IMR-90 (cell line): Measurements from ENCODE around the gene MX1. TPM values are rescaled to one million over a fixed set of nuclear protein-coding genes. Genes with fewer than 3 reads are reported as not detected.

Experiments
- ATAC-seq: fragments of 200-7000 bp; cut with Tn5 transposase; 2 replicates; pipeline ENCODE4 v1.9.1; 2020; ENCODE audit warnings: low read depth, mild to moderate bottlenecking, moderate library complexity
- BruUV-seq: library from RNA; stranded (reverse); fragments of 400-500 nt; replicated peaks from 2 replicates; lab custom pipeline; 2021; lab: Mats Ljungman, UMichigan
- CTCF ChIA-PET: fragments of 300-600 bp; formaldehyde crosslinking; extraction: SDS; loops from one replicate; lab custom pipeline; 2021; ENCODE audit warnings: antibody characterized with exemption; lab: Yijun Ruan, JAX
- POLR2A ChIA-PET: fragments of 300-600 bp; sonication (Branson Sonifier 250); formaldehyde crosslinking; loops from one replicate; lab custom pipeline; 2022; ENCODE audit warnings: antibody characterized with exemption; ENCODE audit not compliant: unreplicated experiment; lab: Charles Lee
- DNase-seq: peaks from one replicate; pipeline ENCODE4 v3.0.0; 2013
- H2AFZ ChIP-seq: replicated peaks from 2 replicates; pipeline ENCODE3; 2013; ENCODE audit warnings: low read length, mild to moderate bottlenecking; ENCODE audit not compliant: poor library complexity
- H2AK5ac ChIP-seq: 2 replicates; pipeline ENCODE4 v1.6.1; 2013; ENCODE audit warnings: low read depth, low read length, inconsistent platforms
- H2AK9ac ChIP-seq: replicated peaks from 2 replicates; pipeline ENCODE3; 2013; ENCODE audit warnings: mild to moderate bottlenecking, low read depth, low read length, moderate library complexity; ENCODE audit not compliant: poor library complexity
- H2BK120ac ChIP-seq: 2 replicates; pipeline ENCODE4 v1.6.1; 2013; ENCODE audit warnings: low read depth, low read length, inconsistent platforms
- H2BK15ac ChIP-seq: 3 replicates; pipeline ENCODE4 v1.6.1; 2013; ENCODE audit warnings: low read depth, low read length, inconsistent platforms
- H2BK20ac ChIP-seq: 2 replicates; pipeline ENCODE4 v1.6.1; 2013; ENCODE audit warnings: low read depth, mild to moderate bottlenecking, inconsistent platforms, low read length, moderate library complexity
- H2BK5ac ChIP-seq: 2 replicates; pipeline ENCODE4 v1.6.1; 2013; ENCODE audit warnings: mild to moderate bottlenecking, low read depth, low read length, inconsistent platforms; ENCODE audit not compliant: poor library complexity, severe bottlenecking
- H3K14ac ChIP-seq: replicated peaks from 2 replicates; pipeline ENCODE4 v1.6.1; 2013; ENCODE audit warnings: low read depth, low read length, inconsistent platforms
- H3K18ac ChIP-seq: 2 replicates; pipeline ENCODE4 v1.6.1; 2013; ENCODE audit warnings: low read depth, low read length, control low read depth
- H3K23ac ChIP-seq: 2 replicates; pipeline ENCODE4 v1.6.1; 2013; ENCODE audit warnings: low read depth, low read length, inconsistent platforms
- H3K27ac ChIP-seq: 2 replicates; pipeline ENCODE4 v1.5.1; 2013; ENCODE audit warnings: mild to moderate bottlenecking, control low read depth, low read length; ENCODE audit not compliant: insufficient read depth
- H3K27me3 ChIP-seq: 2 replicates; pipeline ENCODE4 v1.6.1; 2013; ENCODE audit warnings: low read length; ENCODE audit not compliant: control insufficient read depth, insufficient read depth
- H3K36me3 ChIP-seq: 2 replicates; pipeline ENCODE4 v1.6.1; 2013; ENCODE audit warnings: low read length, mixed read lengths; ENCODE audit not compliant: control insufficient read depth, insufficient read depth
- H3K4ac ChIP-seq: 2 replicates; pipeline ENCODE4 v1.6.1; 2013; ENCODE audit warnings: low read depth, low read length, inconsistent platforms
- H3K4me1 ChIP-seq: 2 replicates; pipeline ENCODE4 v1.6.1; 2013; ENCODE audit warnings: low read length, mixed read lengths; ENCODE audit not compliant: control insufficient read depth, insufficient read depth
- H3K4me2 ChIP-seq: 2 replicates; pipeline ENCODE4 v1.6.1; 2013; ENCODE audit warnings: low read depth, mild to moderate bottlenecking, control low read depth, low read length, moderate library complexity
- H3K4me3 ChIP-seq: 2 replicates; pipeline ENCODE4 v1.5.1; 2013; ENCODE audit warnings: low read depth, mild to moderate bottlenecking, control low read depth, low read length, moderate library complexity; ENCODE audit not compliant: insufficient read depth
- H3K56ac ChIP-seq: 2 replicates; pipeline ENCODE4 v1.6.1; 2013; ENCODE audit warnings: low read length, inconsistent platforms; ENCODE audit not compliant: insufficient read depth; ENCODE audit errors: extremely low read depth
- H3K79me1 ChIP-seq, 2 experiments: 2 replicates each; pipeline ENCODE4 v1.6.1; 2013; ENCODE audit warnings: low read length in 2 of 2, inconsistent platforms in 1 of 2, low read depth in 1 of 2
- H3K9ac ChIP-seq: 2 replicates; pipeline ENCODE4 v1.6.1; 2013; ENCODE audit warnings: low read depth, low read length, control low read depth
- H3K9me1 ChIP-seq: 2 replicates; pipeline ENCODE4 v1.6.1; 2013; ENCODE audit warnings: low read length, inconsistent platforms; ENCODE audit not compliant: insufficient read depth
- H3K9me3 ChIP-seq: 2 replicates; pipeline ENCODE4 v1.6.1; 2013; ENCODE audit warnings: low read length; ENCODE audit not compliant: control insufficient read depth, insufficient read depth
- H4K20me1 ChIP-seq: 2 replicates; pipeline ENCODE4 v1.6.1; 2013; ENCODE audit warnings: low read length, inconsistent platforms; ENCODE audit not compliant: insufficient read depth
- H4K5ac ChIP-seq: 2 replicates; pipeline ENCODE4 v1.6.1; 2013; ENCODE audit warnings: mild to moderate bottlenecking, low read depth, low read length, control low read depth
- H4K8ac ChIP-seq, 2 experiments: 2 replicates each; pipeline ENCODE4 v1.6.1; 2013; ENCODE audit warnings: low read depth in 2 of 2, low read length in 2 of 2, control low read depth in 1 of 2, inconsistent platforms in 1 of 2
- H4K91ac ChIP-seq: 2 replicates; pipeline ENCODE4 v1.6.1; 2013; ENCODE audit warnings: low read depth, low read length, inconsistent platforms; ENCODE audit not compliant: insufficient read depth
- CEBPB ChIP-seq: IDR thresholded peaks from 2 replicates; pipeline ENCODE4 v1.6.1; 2012; ENCODE audit warnings: low read depth, low read length, improper control_type of control experiment
- FOS ChIP-seq: fragments of 150-350 bp; IDR thresholded peaks from 2 replicates; pipeline ENCODE4 v1.6.1; 2016; ENCODE audit warnings: low read depth, low read length
- MAFK ChIP-seq: IDR thresholded peaks from 2 replicates; pipeline ENCODE4 v1.6.1; 2012; ENCODE audit warnings: low read depth, low read length, improper control_type of control experiment
- MAZ ChIP-seq: IDR thresholded peaks from 2 replicates; pipeline ENCODE4 v1.6.1; 2012; ENCODE audit warnings: low read depth, mild to moderate bottlenecking, low read length, improper control_type of control experiment, moderate library complexity, borderline replicate concordance
- MXI1 ChIP-seq: IDR thresholded peaks from 2 replicates; pipeline ENCODE4 v1.6.1; 2012; ENCODE audit warnings: low read depth, mild to moderate bottlenecking, low read length, moderate library complexity, borderline replicate concordance
- NFE2L2 ChIP-seq: fragments of 150-350 bp; IDR thresholded peaks from 2 replicates; pipeline ENCODE4 v1.6.1; 2016; ENCODE audit warnings: low read depth, mild to moderate bottlenecking, low read length
- POLR2A ChIP-seq: IDR thresholded peaks from 2 replicates; pipeline ENCODE4 v1.6.1; 2012; ENCODE audit warnings: mild to moderate bottlenecking, low read depth, low read length
- RAD21 ChIP-seq: IDR thresholded peaks from 2 replicates; pipeline ENCODE4 v1.6.1; 2012; ENCODE audit warnings: low read length, improper control_type of control experiment
- WGBS, 2 experiments: methylation state at CpG; one replicate each; pipeline versions ENCODE4 v1.1.5 to v1.1.7; 2013; ENCODE audit warnings: missing lambda C conversion rate in 2 of 2; ENCODE audit not compliant: insufficient read length in 1 of 2; ENCODE audit errors: extremely low coverage in 2 of 2; 5-methylcytosine and 5-hydroxymethylcytosine counted together
- dilution Hi-C: fragments of 300-500 bp; cut with HindIII; formaldehyde crosslinking; loops from one replicate; pipeline ENCODE4 v1.14.3; 2018; ENCODE audit warnings: low sequenced_read_pairs; ENCODE audit not compliant: unreplicated experiment
- in situ Hi-C: fragments of 300-500 bp; cut with MboI; formaldehyde crosslinking; loops from 3 replicates; pipeline ENCODE4 v1.14.3; 2019; ENCODE audit warnings: low sequenced_read_pairs, inconsistent platforms, mixed read lengths
- intact Hi-C: fragments of 100-400 bp; cut with micrococcal nuclease; formaldehyde crosslinking; loops from 2 replicates; pipeline ENCODE4 v1.10.0; 2022
- polyA plus RNA-seq, 3 experiments: library from polyadenylated mRNA; depleted of rRNA; stranded (reverse); fragments of >200 nt; gene quantifications; 2 replicates each; pipeline ENCODE4 v1.2.3, GENCODE V29; 2012; ENCODE audit warnings: low replicate concordance in 1 of 3
- total RNA-seq: library from RNA; depleted of rRNA; stranded (reverse); fragments of >200 nt; gene quantifications from 2 replicates; pipeline ENCODE4 v1.2.3, GENCODE V29; 2012
- TF ChIP-seq, protein P1 (sequence below): fragments of 150-350 bp; IDR thresholded peaks from 2 replicates; pipeline ENCODE4 v1.6.1; 2016; ENCODE audit warnings: low read depth, mild to moderate bottlenecking, low read length, moderate library complexity, borderline replicate concordance
- TF ChIP-seq, protein P2 (sequence below): conservative IDR thresholded peaks from 2 replicates; pipeline ENCODE4 v1.5.1; 2012; ENCODE audit warnings: mild to moderate bottlenecking, low read depth, low read length, improper control_type of control experiment
- TF ChIP-seq, protein P3 (sequence below): fragments of 150-350 bp; IDR thresholded peaks from 2 replicates; pipeline ENCODE4 v1.6.1; 2017; ENCODE audit warnings: mild to moderate bottlenecking, antibody characterized with exemption, low read length, low read depth

MX1 gene
- total and polyA plus RNA-seq, 2 of the 4 experiments (the other 2 are of a cell fraction), result 1.0 to 2.5 TPM

DNA sequence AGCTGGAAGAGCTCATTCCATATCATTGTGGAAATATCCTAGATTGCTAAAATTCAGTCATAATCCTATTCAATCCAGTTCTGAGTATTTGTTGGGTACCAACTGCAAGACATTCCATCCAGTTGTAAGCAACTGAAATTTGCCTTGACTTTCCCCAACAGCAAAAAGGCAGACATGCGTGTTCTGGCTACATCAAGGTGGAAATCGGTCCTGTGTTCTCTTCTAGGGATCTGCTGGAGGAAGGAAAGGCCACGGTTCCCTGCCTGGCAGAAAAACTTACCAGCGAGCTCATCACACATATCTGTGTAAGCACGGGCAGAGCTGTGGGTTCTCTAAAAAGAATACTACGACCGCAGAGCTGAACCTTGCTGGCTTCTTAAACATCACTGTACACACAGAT, 17.5 kb downstream of the MX1 start:
- Histone ChIP-seq H3K9ac (no peak overlapping the region), H3K14ac (no peak overlapping the region), H3K4me2 (no peak overlapping the region), H3K4me1 (no peaks in the 10 kb centered on the region), H2AFZ (no peak overlapping the region), H4K20me1 (no peaks in the 10 kb centered on the region; the same call in 1 of the 2 replicates), H4K91ac (no peak overlapping the region), H2AK5ac (no peak overlapping the region), H2BK15ac (no peak overlapping the region), H3K56ac (no peak overlapping the region), H3K9me1 (no peaks in the 10 kb centered on the region), H2BK120ac (no peak overlapping the region), H3K27ac (no peak overlapping the region), H4K8ac (no peak overlapping the region), H3K9me3 (no peaks in the 10 kb centered on the region), H2BK20ac (no peak overlapping the region), H3K27me3 (no peaks in the 10 kb centered on the region), H2BK5ac (no peak overlapping the region), H3K79me1 (no peaks in the 10 kb centered on the region), H3K18ac (no peak overlapping the region), H3K4me3 (no peak overlapping the region), H3K23ac (no peak overlapping the region), H4K5ac (no peak overlapping the region), H2AK9ac (no peak overlapping the region), H3K36me3 (no peaks in the 10 kb centered on the region), H3K4ac (no peak overlapping the region)
- ChIA-PET POLR2A (no interaction called here), CTCF (no interaction called here)
- no TSS peak for BruUV-seq
- dilution Hi-C loops, result no loop called here
- TF ChIP-seq, protein P1, sequence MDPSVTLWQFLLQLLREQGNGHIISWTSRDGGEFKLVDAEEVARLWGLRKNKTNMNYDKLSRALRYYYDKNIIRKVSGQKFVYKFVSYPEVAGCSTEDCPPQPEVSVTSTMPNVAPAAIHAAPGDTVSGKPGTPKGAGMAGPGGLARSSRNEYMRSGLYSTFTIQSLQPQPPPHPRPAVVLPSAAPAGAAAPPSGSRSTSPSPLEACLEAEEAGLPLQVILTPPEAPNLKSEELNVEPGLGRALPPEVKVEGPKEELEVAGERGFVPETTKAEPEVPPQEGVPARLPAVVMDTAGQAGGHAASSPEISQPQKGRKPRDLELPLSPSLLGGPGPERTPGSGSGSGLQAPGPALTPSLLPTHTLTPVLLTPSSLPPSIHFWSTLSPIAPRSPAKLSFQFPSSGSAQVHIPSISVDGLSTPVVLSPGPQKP, result no peak
- TF ChIP-seq MAFK (no peak), CEBPB (no peak), POLR2A (no peak), NFE2L2 (no peak), MXI1 (no peak), FOS (no peak), RAD21 (no peak), MAZ (no peak)
- TF ChIP-seq, protein P2, sequence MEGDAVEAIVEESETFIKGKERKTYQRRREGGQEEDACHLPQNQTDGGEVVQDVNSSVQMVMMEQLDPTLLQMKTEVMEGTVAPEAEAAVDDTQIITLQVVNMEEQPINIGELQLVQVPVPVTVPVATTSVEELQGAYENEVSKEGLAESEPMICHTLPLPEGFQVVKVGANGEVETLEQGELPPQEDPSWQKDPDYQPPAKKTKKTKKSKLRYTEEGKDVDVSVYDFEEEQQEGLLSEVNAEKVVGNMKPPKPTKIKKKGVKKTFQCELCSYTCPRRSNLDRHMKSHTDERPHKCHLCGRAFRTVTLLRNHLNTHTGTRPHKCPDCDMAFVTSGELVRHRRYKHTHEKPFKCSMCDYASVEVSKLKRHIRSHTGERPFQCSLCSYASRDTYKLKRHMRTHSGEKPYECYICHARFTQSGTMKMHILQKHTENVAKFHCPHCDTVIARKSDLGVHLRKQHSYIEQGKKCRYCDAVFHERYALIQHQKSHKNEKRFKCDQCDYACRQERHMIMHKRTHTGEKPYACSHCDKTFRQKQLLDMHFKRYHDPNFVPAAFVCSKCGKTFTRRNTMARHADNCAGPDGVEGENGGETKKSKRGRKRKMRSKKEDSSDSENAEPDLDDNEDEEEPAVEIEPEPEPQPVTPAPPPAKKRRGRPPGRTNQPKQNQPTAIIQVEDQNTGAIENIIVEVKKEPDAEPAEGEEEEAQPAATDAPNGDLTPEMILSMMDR, result no peak
- TF ChIP-seq, protein P3, sequence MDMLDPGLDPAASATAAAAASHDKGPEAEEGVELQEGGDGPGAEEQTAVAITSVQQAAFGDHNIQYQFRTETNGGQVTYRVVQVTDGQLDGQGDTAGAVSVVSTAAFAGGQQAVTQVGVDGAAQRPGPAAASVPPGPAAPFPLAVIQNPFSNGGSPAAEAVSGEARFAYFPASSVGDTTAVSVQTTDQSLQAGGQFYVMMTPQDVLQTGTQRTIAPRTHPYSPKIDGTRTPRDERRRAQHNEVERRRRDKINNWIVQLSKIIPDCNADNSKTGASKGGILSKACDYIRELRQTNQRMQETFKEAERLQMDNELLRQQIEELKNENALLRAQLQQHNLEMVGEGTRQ, result no peak
- DNase-seq (no peak), ATAC-seq (no peak)
- intact Hi-C loops, result no loop called here
- in situ Hi-C loops, result no loop called here
- WGBS, 2 experiments, result no CpG with 5 or more reads among the region's 7 CpGs
